ENCODE measurements around the gene HNF1B.

The HNF1B gene

DNA sequence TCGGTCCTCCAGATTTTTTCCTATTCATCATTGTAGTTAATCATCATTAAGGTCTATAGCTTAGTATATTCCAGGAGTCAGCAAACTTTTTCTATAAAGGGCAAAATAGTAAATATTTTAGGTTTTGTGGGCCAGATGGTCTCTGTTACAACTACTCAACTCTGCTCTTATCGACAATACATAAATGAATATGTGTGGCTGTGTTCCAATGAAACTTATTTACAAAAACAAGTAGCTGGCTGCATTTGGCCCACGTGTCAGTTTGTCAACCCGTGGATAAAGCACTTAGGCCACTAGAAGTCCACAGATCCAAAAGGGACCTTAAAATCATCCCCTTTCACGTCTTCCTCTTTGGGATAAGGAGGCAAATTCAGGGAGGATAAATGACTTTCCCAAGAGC, 5.4 kb upstream of the HNF1B start:
- TF ChIP-seq, protein P1, sequence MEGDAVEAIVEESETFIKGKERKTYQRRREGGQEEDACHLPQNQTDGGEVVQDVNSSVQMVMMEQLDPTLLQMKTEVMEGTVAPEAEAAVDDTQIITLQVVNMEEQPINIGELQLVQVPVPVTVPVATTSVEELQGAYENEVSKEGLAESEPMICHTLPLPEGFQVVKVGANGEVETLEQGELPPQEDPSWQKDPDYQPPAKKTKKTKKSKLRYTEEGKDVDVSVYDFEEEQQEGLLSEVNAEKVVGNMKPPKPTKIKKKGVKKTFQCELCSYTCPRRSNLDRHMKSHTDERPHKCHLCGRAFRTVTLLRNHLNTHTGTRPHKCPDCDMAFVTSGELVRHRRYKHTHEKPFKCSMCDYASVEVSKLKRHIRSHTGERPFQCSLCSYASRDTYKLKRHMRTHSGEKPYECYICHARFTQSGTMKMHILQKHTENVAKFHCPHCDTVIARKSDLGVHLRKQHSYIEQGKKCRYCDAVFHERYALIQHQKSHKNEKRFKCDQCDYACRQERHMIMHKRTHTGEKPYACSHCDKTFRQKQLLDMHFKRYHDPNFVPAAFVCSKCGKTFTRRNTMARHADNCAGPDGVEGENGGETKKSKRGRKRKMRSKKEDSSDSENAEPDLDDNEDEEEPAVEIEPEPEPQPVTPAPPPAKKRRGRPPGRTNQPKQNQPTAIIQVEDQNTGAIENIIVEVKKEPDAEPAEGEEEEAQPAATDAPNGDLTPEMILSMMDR (IDR thresholded peaks at IDR 0.05; ENCODE audit: low read depth, low read length, missing control alignments): no peak
- DNase-seq (ENCODE audit: low read depth): no peak
- H3K4me3 ChIP-seq (ENCODE audit: low read depth, low read length): no peak overlapping the region

DNA sequence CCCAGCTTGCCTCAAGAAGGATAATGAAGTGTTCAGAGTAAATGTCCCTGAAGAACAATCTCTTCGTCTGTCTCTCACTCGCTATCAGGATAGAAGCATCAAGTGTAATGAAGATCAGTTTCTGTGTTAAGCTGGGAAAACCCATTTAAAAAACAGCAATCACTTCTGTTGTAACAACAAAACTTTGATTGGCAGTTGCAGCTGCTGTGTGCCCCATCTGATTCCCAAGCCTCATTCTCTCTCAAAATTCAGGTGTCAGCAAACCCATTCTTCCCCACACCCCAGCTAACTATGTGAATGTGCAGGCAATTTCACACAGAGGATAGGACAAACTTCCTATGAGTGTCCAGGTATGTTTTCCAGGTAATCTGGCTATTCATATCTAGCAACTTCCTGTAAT, 2.4 kb upstream of the HNF1B start:
- no peak overlapping the region for H3K4me3 ChIP-seq (ENCODE audit: low read depth, low read length)
- TF ChIP-seq, protein P1 (IDR thresholded peaks at IDR 0.05; ENCODE audit: low read depth, low read length, missing control alignments): no peak
- DNase-seq (ENCODE audit: low read depth): no peak

DNA sequence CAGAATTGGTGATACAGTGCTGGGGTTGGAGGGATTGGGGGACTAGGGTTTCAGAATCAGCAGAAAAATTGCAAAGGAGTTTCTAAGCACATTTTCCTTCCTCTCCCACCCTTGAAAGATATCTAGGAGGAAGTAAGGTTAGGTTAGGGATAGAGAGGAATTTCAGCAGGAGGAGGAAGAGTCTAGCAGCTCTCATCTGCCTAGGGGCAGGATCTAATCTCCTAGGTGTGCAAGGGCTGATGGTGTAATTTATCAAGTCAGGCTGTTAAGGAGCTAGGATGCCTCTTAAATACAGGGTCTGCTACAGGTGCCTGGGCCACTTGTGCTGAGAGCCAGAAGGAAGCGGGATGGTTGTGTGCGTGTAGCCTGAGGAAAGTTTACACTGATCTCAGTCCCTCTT, 1.8 kb upstream of the HNF1B start:
- TF ChIP-seq, protein P1 (IDR thresholded peaks at IDR 0.05; ENCODE audit: low read depth, low read length, missing control alignments): no peak
- H3K4me3 ChIP-seq (ENCODE audit: low read depth, low read length): no peak overlapping the region
- DNase-seq (ENCODE audit: low read depth): no peak

DNA sequence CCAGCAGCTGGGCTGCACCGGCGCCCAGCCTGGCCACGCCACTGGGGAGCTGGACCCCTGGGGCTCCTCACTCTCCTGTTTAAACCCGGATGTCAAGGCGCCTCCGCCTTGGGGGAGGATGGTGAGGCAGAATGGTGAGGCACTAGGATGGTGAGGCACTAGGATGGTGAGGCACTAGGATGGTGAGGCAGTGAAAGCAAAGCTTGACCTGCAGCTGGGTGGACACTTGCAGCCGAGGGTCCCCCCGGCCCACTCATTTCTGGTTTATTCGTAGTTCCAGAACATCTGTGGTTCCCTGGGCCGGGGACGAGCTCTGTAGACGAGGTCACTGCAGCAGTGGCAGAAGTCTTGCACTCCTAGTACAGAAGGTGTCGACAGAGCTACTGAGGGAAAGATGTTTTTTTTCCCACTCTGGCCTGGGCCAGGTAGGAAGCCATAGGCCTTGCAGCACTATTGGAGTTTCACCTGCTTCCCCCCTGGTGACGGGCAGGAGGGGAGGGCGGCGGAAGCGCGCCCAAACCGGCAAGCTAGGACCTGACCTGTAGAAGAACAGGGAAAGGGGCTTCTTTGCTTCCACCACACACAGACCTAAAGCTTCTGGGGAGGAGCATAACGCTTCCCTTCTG, 1.1 kb upstream of the HNF1B start:
- H3K4me3 ChIP-seq (ENCODE audit: low read depth, low read length): peak overlapping the region; percentile 55
- DNase-seq (ENCODE audit: low read depth): no peak
- TF ChIP-seq, protein P1 (IDR thresholded peaks at IDR 0.05; ENCODE audit: low read depth, low read length, missing control alignments): no peak

DNA sequence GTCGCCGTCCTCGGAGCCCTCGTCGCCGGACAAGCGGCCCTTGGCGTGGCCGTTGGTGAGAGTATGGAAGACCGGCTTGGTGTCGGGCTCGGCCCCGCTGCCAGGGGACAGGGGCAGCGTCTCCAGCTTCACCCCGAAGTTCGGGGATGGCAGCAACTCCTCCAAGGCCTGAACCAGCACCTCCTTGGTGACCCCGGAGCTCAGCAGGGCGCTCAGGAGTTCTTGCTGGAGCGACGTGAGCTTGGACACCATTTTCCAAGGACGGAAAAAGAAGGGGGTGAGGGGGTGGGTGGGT, 279 bp downstream of the HNF1B start:
- no peak for DNase-seq (ENCODE audit: low read depth)
- peak overlapping the region; percentile 55 for H3K4me3 ChIP-seq (ENCODE audit: low read depth, low read length)
- TF ChIP-seq, protein P1 (IDR thresholded peaks at IDR 0.05; ENCODE audit: low read depth, low read length, missing control alignments): no peak

DNA sequence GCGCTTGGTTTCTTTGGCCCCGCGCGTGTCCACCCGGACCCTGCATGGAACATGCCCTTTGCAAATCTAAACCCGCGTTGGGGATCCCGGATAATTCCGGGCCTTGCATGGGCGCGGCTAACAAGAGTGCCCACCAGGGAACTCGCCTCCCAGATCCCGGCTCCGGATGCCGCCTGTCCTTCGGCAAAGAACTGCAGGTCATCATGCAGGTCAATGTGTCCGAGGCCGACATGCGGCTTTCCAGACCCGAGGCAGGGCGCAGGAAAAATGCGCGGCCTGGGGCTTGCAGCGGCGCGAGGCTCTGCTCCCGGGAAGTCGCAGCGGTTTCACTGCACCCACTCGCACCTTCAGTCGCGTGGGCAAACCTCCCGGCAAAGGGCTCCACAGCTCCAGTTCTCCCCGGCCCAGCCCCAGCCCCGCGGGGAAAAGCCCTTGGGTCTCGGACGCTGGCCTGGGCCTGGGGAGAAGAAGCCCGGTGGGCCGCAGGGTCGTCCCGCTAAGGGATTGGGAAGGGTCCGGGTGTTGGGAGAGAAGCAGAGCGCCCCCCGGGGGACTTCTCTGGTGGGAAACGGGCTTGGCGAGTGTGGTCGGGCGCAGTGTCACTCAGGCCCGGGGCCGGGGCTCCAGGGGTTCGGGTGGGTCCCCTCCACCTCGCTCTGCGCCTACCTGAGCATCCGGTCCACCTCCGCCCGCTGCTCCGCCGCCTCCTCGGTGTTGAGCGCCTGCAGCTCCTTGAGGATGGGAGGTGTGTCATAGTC, 805 bp downstream of the HNF1B start:
- no peak for DNase-seq (ENCODE audit: low read depth)
- TF ChIP-seq, protein P1 (IDR thresholded peaks at IDR 0.05; ENCODE audit: low read depth, low read length, missing control alignments): no peak
- H3K4me3 ChIP-seq (ENCODE audit: low read depth, low read length): peak overlapping the region; percentile 55

DNA sequence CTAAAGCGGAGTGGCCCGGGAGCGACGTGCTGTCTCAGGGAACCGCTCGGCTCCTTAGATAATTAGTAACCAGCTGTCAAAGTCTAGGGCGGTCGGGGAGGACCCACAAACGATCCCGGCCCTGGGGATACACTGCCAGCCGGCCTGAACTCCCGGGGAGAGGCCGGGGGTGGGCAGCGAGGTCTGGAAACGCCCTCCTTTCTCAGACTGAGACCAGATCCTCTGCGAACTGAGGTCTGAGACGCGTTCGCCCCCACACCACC, 1.3 kb downstream of the HNF1B start:
- DNase-seq (ENCODE audit: low read depth): no peak
- TF ChIP-seq, protein P1 (IDR thresholded peaks at IDR 0.05; ENCODE audit: low read depth, low read length, missing control alignments): no peak
- peak overlapping the region; percentile 55 for H3K4me3 ChIP-seq (ENCODE audit: low read depth, low read length)

Data from GM12864 (cell line).